Muscle layer of colon (tissue), 2 donors: Measurements from ENCODE around the gene MRPL48.

ENCODE experiments used
- H3K27ac ChIP-seq: one replicate; pipeline ENCODE4 v1.7.0; 2013; ENCODE audit warnings: low read depth, mild to moderate bottlenecking, low read length, moderate library complexity
- H3K27me3 ChIP-seq, 2 donors: one replicate each; pipeline ENCODE4 v1.7.0; 2013; ENCODE audit warnings: low read length in 2 of 2, mild to moderate bottlenecking in 2 of 2; ENCODE audit not compliant: insufficient read depth in 2 of 2, control insufficient read depth in 1 of 2
- H3K36me3 ChIP-seq: one replicate; pipeline ENCODE4 v1.7.0; 2013; ENCODE audit warnings: mild to moderate bottlenecking, low read length; ENCODE audit not compliant: insufficient read depth
- H3K4me1 ChIP-seq: one replicate; pipeline ENCODE4 v1.7.0; 2013; ENCODE audit warnings: mild to moderate bottlenecking, low read length; ENCODE audit not compliant: insufficient read depth
- H3K4me3 ChIP-seq, 2 donors: one replicate each; pipeline ENCODE4 v1.7.0; 2013; ENCODE audit warnings: low read length in 2 of 2, low read depth in 1 of 2, mild to moderate bottlenecking in 1 of 2, moderate library complexity in 1 of 2
- H3K9ac ChIP-seq: one replicate; pipeline ENCODE4 v1.7.0; 2013; ENCODE audit warnings: low read length
- H3K9me3 ChIP-seq: one replicate; pipeline ENCODE4 v1.7.0; 2013; ENCODE audit warnings: mild to moderate bottlenecking, low read length
- donor health status: abdominal sarcoma.
- donor health status: Adenocarcinoma of cecum.

Gene MRPL48

DNA sequence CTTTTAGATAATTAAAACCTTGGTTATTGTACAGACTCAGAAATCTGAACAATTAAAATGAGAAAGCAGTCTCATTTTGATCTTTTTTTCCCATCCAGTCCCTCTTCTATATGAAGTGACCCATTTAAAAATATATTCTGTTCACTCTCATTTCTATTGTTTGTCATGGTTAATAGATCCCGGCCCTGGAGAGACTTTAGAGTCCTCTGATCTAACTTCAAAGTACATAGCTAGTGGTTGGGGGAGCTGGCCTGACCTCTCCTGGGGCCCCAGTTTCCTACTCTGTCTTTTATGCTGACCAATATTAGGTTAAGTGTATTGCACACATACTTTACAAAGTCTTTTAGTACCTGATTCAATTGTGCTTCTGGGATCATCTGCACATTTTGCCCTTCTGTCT lies 13.5 kb downstream of the MRPL48 start:
- Histone ChIP-seq H3K36me3 (peaks cover 4% of the 10 kb centered on the region), H3K27me3 (no peaks in the 10 kb centered on the region), H3K27ac (no peak overlapping the region), H3K9me3 (no peaks in the 10 kb centered on the region), H3K9ac (no peak overlapping the region), H3K4me3 (no peak overlapping the region), H3K4me1 (no peaks in the 10 kb centered on the region)

DNA sequence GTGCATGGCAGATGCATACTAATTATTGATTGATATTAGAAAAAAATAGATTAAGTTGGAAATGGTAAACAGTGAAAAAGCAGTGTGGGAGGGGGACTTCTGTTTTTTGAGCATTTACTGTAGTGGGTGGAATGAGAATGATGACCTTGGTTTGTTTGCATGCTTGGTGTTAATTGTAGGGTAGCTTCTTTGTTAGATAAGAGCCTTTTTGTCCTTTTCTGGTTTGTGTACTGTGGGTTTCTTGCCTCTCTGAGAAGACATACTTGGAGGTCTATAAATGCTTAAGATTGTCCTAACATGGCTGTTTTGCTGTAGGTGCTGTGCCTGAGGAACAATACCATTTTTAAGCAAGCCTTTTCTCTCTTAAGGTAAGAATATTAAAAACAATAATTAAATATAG lies 17.0 kb downstream of the MRPL48 start:
- Histone ChIP-seq H3K4me3 (no peak overlapping the region), H3K27ac (no peak overlapping the region), H3K36me3 (peaks cover 6% of the 10 kb centered on the region), H3K27me3 (no peaks in the 10 kb centered on the region), H3K9ac (no peak overlapping the region), H3K4me1 (no peaks in the 10 kb centered on the region), H3K9me3 (no peaks in the 10 kb centered on the region)

DNA sequence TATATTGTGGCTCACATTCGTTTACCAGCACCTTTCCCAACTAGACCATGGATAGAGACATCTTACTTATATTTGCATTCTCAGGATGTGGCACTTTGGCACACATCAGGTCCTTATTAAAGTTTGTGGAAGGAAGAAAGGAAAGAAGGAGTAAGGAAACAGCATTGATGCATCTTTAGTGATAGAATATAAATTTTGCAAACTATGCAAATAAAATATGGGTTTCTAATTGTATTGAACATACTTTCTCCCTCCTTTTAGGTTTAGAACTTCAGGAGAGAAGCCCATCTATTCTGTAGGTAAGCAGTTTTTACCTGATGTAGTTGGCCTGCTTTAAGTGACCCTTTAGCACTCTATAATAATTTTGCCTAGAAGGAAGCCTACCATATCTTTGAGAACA lies 20.4 kb downstream of the MRPL48 start:
- H3K36me3 ChIP-seq = peaks cover 6% of the 10 kb centered on the region
- H3K27ac ChIP-seq = no peak overlapping the region
- H3K4me3 ChIP-seq = no peak overlapping the region
- no peak overlapping the region for H3K9ac ChIP-seq
- H3K9me3 ChIP-seq = no peaks in the 10 kb centered on the region
- no peaks in the 10 kb centered on the region for H3K27me3 ChIP-seq
- no peaks in the 10 kb centered on the region for H3K4me1 ChIP-seq

GRCh38 chr11:73810637-73811036 lies 23.0 kb downstream of the MRPL48 start:
- Histone ChIP-seq H3K4me3 (no peak overlapping the region), H3K36me3 (peaks cover 6% of the 10 kb centered on the region), H3K27me3 (no peaks in the 10 kb centered on the region), H3K9ac (no peak overlapping the region), H3K9me3 (no peaks in the 10 kb centered on the region), H3K4me1 (no peaks in the 10 kb centered on the region), H3K27ac (no peak overlapping the region)

DNA sequence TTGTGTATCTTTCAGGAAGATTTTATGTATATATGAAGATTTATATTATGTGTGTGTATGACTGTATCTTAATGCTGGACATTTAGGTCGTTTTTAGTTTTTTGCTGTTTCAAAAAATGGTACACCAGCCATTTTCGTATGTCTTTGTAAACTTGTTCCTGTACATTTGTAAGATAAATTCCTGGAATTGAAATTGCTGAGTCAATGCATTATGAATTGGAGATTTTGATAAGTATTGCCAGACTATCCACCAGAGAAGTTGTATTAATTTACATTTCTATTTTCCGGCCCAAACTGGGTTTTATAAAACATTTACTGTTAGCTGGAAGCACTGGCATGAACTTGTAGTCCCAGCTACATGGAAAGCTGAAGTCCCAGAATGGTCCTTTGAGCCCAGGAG lies 24.6 kb downstream of the MRPL48 start:
- no peak overlapping the region for H3K4me3 ChIP-seq
- H3K27me3 ChIP-seq = no peaks in the 10 kb centered on the region
- peaks cover 6% of the 10 kb centered on the region for H3K36me3 ChIP-seq
- no peaks in the 10 kb centered on the region for H3K9me3 ChIP-seq
- H3K4me1 ChIP-seq = no peaks in the 10 kb centered on the region
- H3K27ac ChIP-seq = no peak overlapping the region
- no peak overlapping the region for H3K9ac ChIP-seq

DNA sequence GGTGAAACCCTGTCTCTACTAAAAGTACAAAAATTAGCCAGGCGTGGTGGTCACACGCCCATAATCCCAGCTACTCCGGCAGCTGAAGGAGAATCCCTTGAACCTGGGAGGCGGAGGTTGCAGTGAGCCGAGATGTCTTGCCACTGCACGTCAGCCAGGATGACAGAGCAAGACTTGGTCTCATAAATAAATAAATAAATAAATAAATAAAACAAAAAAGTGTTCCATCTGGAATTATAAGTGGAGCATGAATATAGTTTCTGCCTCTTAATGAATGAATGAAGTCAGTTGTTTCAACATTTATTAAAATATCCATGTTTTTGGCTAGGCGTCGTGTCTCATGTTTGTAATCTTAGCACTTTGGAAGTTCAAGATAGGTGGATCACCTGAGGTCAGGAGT lies 27.1 kb downstream of the MRPL48 start:
- Histone ChIP-seq H3K4me1 (no peaks in the 10 kb centered on the region), H3K4me3 (no peak overlapping the region), H3K9ac (no peak overlapping the region), H3K27ac (no peak overlapping the region), H3K36me3 (no peaks in the 10 kb centered on the region), H3K27me3 (no peaks in the 10 kb centered on the region), H3K9me3 (no peaks in the 10 kb centered on the region)

GRCh38 chr11:73818846-73819245 lies 31.2 kb downstream of the MRPL48 start:
- H3K4me1 ChIP-seq = no peaks in the 10 kb centered on the region
- H3K9me3 ChIP-seq = no peaks in the 10 kb centered on the region
- H3K9ac ChIP-seq = no peak overlapping the region
- no peaks in the 10 kb centered on the region for H3K36me3 ChIP-seq
- H3K27ac ChIP-seq = no peak overlapping the region
- H3K27me3 ChIP-seq = no peaks in the 10 kb centered on the region
- no peak overlapping the region for H3K4me3 ChIP-seq

GRCh38 chr11:73830261-73830660 lies 42.6 kb downstream of the MRPL48 start:
- Histone ChIP-seq H3K36me3 (peaks cover 10% of the 10 kb centered on the region), H3K4me3 (no peak overlapping the region), H3K4me1 (no peaks in the 10 kb centered on the region)

GRCh38 chr11:73833067-73833466 lies 45.4 kb downstream of the MRPL48 start:
- no peak overlapping the region for H3K27ac ChIP-seq
- no peaks in the 10 kb centered on the region for H3K9me3 ChIP-seq
- no peaks in the 10 kb centered on the region for H3K4me1 ChIP-seq
- H3K27me3 ChIP-seq = no peaks in the 10 kb centered on the region
- H3K4me3 ChIP-seq = no peak overlapping the region
- peaks cover 5% of the 10 kb centered on the region for H3K36me3 ChIP-seq
- no peak overlapping the region for H3K9ac ChIP-seq

More at GRCh38 chr11:73830261-73830660, 42.6 kb downstream of the MRPL48 start:
- Histone ChIP-seq H3K27me3 (no peaks in the 10 kb centered on the region), H3K9me3 (no peaks in the 10 kb centered on the region), H3K27ac (no peak overlapping the region), H3K9ac (no peak overlapping the region)

- H3K4me3 ChIP-seq = no peak overlapping the region
- no peaks in the 10 kb centered on the region for H3K4me1 ChIP-seq
- H3K27ac ChIP-seq = no peak overlapping the region
- H3K36me3 ChIP-seq = peaks cover 5% of the 10 kb centered on the region
- H3K9ac ChIP-seq = no peak overlapping the region
- no peaks in the 10 kb centered on the region for H3K9me3 ChIP-seq
- H3K27me3 ChIP-seq = no peaks in the 10 kb centered on the region
Measured at GRCh38 chr11:73838443-73839122, 50.9 kb downstream of the MRPL48 start.

DNA sequence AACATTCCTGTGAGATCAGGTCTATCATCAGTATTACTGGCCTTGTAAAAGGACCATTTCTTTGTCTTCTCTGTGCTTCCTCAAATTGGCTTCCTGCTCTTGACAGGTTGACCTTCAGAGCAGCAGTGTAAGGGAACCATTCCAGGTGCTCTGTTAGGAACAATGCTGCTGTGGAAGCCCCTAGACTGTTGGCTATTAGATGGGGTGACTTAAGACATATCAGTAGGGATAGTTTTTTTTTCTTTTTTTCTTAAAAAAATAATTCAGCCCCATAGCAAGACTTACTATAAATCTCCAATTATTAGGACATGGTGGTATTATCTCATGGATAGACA lies 51.4 kb downstream of the MRPL48 start:
- Histone ChIP-seq H3K27me3 (no peaks in the 10 kb centered on the region), H3K9ac (no peak overlapping the region), H3K36me3 (peaks cover 7% of the 10 kb centered on the region), H3K27ac (no peak overlapping the region), H3K4me3 (no peak overlapping the region), H3K4me1 (no peaks in the 10 kb centered on the region), H3K9me3 (no peaks in the 10 kb centered on the region)

- no peaks in the 10 kb centered on the region for H3K36me3 ChIP-seq
- no peak overlapping the region for H3K9ac ChIP-seq
- H3K4me1 ChIP-seq = no peaks in the 10 kb centered on the region
- no peaks in the 10 kb centered on the region for H3K27me3 ChIP-seq
- H3K4me3 ChIP-seq = no peak overlapping the region
- H3K9me3 ChIP-seq = no peaks in the 10 kb centered on the region
- H3K27ac ChIP-seq = no peak overlapping the region
Measured at GRCh38 chr11:73851046-73851764, 63.5 kb downstream of the MRPL48 start.
